ENCODE measurements around the gene NRCAM.

NRCAM gene

DNA sequence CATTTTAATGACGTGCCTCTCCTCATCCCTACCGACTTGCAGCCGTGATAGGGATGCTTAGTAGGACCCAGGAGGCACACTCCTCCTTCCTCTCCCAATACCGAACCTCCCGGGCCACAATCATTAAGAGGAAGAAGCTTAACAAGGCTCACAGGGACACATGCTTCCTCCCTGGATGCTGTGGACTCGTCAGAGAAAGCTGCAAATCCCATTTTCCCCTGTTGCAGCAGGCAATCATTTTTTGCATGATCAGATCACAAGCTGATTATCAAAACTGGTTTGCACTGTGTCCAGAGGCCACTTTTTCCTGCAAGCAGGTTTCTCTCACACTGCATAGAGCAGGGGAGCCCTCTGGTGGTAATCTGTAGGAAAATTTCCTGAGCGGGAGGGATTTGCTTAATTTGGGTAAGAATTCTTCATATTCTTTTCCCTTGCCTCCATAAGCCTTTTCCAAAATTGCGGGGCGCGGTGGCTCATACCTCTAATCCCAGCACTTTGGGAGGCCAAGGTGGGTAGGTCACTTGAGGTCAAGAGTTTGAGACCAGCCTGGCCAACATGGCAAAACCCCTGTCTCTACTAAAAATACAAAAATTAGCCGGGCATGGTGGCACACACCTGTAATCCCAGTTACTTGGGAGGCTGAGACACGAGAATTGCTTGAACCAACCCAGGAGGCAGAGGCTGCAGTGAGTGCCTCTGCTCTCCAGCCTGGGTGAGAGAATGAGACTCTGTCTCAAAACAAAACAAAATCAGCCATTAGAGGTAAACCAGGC is 310.0 kb downstream of the NRCAM start:
- ATAC-seq, result peak; percentile 91
- TF ChIP-seq, protein P1, sequence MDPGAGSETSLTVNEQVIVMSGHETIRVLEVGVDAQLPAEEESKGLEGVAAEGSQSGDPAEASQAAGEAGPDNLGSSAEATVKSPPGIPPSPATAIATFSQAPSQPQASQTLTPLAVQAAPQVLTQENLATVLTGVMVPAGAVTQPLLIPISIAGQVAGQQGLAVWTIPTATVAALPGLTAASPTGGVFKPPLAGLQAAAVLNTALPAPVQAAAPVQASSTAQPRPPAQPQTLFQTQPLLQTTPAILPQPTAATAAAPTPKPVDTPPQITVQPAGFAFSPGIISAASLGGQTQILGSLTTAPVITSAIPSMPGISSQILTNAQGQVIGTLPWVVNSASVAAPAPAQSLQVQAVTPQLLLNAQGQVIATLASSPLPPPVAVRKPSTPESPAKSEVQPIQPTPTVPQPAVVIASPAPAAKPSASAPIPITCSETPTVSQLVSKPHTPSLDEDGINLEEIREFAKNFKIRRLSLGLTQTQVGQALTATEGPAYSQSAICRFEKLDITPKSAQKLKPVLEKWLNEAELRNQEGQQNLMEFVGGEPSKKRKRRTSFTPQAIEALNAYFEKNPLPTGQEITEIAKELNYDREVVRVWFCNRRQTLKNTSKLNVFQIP (CRISPR knock-in tag; IDR thresholded peaks at IDR 0.05; ENCODE audit: borderline replicate concordance, low read depth), result no peak
- TF ChIP-seq ZC3H10 (CRISPR knock-in tag; IDR thresholded peaks at IDR 0.05), result no peak
- TF ChIP-seq TOX (CRISPR knock-in tag; IDR thresholded peaks at IDR 0.05; ENCODE audit: borderline replicate concordance), result no peak
- no peak for TF ChIP-seq ARNTL (CRISPR knock-in tag; IDR thresholded peaks at IDR 0.05; ENCODE audit: borderline replicate concordance, low read depth)
- TF ChIP-seq, protein P2, sequence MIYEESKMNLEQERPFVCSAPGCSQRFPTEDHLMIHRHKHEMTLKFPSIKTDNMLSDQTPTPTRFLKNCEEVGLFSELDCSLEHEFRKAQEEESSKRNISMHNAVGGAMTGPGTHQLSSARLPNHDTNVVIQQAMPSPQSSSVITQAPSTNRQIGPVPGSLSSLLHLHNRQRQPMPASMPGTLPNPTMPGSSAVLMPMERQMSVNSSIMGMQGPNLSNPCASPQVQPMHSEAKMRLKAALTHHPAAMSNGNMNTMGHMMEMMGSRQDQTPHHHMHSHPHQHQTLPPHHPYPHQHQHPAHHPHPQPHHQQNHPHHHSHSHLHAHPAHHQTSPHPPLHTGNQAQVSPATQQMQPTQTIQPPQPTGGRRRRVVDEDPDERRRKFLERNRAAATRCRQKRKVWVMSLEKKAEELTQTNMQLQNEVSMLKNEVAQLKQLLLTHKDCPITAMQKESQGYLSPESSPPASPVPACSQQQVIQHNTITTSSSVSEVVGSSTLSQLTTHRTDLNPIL (CRISPR knock-in tag; IDR thresholded peaks at IDR 0.05; ENCODE audit: low read depth), result no peak
- TF ChIP-seq ZNF70 (CRISPR knock-in tag; IDR thresholded peaks at IDR 0.05), result no peak
- no peak for TF ChIP-seq PATZ1 (CRISPR knock-in tag; IDR thresholded peaks at IDR 0.05; ENCODE audit: borderline replicate concordance)
- no peak for TF ChIP-seq ISL1 (CRISPR knock-in tag; IDR thresholded peaks at IDR 0.05)
- TF ChIP-seq TCF4 (CRISPR knock-in tag; IDR thresholded peaks at IDR 0.05; ENCODE audit: borderline replicate concordance), result no peak
- no peak for TF ChIP-seq CSDC2 (CRISPR knock-in tag; IDR thresholded peaks at IDR 0.05)
- TF ChIP-seq RARB (CRISPR knock-in tag; IDR thresholded peaks at IDR 0.05), result no peak
- TF ChIP-seq ZFP3 (CRISPR knock-in tag; IDR thresholded peaks at IDR 0.05), result no peak
- TF ChIP-seq ESRRG (CRISPR knock-in tag; IDR thresholded peaks at IDR 0.05), result no peak
- no peak for TF ChIP-seq ZNF8 (CRISPR knock-in tag; IDR thresholded peaks at IDR 0.05)
- TF ChIP-seq ZFP30 (CRISPR knock-in tag; IDR thresholded peaks at IDR 0.05), result no peak
- TF ChIP-seq OSR1 (CRISPR knock-in tag; IDR thresholded peaks at IDR 0.05), result no peak

DNA sequence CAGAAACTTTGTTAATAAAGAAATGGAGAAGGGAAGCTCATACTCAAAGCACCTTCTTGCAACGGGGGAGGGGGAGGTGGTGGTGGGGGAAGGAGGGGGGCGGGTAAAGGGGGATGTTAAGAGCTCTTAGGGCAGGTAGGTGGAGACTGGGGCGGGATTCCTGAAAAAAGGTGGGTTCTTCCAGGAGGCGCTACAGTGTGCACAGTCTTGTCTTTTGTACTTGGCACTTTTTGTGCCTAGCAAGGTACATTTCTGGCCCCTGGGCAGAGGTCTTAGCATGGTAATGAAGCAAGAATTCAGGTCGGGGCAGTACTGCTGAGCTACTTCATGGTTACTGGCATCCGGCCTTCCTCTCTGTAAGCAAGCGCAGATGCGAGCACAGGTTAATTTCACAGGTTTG is 310.8 kb downstream of the NRCAM start:
- no peak for TF ChIP-seq ZNF70 (CRISPR knock-in tag; IDR thresholded peaks at IDR 0.05)
- no peak for TF ChIP-seq TCF4 (CRISPR knock-in tag; IDR thresholded peaks at IDR 0.05; ENCODE audit: borderline replicate concordance)
- no peak for TF ChIP-seq GLIS3 (CRISPR knock-in tag; IDR thresholded peaks at IDR 0.05)
- no peak for TF ChIP-seq CSRNP3 (CRISPR knock-in tag; IDR thresholded peaks at IDR 0.05)
- no peak for TF ChIP-seq BACH2 (CRISPR knock-in tag; IDR thresholded peaks at IDR 0.05; ENCODE audit: borderline replicate concordance)
- no peak for TF ChIP-seq TOX (CRISPR knock-in tag; IDR thresholded peaks at IDR 0.05; ENCODE audit: borderline replicate concordance)
- TF ChIP-seq ESRRG (CRISPR knock-in tag; IDR thresholded peaks at IDR 0.05), result no peak
- no peak for TF ChIP-seq ZFP3 (CRISPR knock-in tag; IDR thresholded peaks at IDR 0.05)
- TF ChIP-seq RARB (CRISPR knock-in tag; IDR thresholded peaks at IDR 0.05), result no peak
- TF ChIP-seq SNAI2 (CRISPR knock-in tag; IDR thresholded peaks at IDR 0.05), result no peak
- no peak for TF ChIP-seq PPARA (CRISPR knock-in tag; IDR thresholded peaks at IDR 0.05; ENCODE audit: borderline replicate concordance)
- TF ChIP-seq ZFP30 (CRISPR knock-in tag; IDR thresholded peaks at IDR 0.05), result no peak
- TF ChIP-seq, protein P1 (CRISPR knock-in tag; IDR thresholded peaks at IDR 0.05; ENCODE audit: borderline replicate concordance, low read depth), result no peak
- no peak for TF ChIP-seq ZNF8 (CRISPR knock-in tag; IDR thresholded peaks at IDR 0.05)
- no peak for ATAC-seq

- ATAC-seq, result no peak
- TF ChIP-seq ZC3H10 (CRISPR knock-in tag; IDR thresholded peaks at IDR 0.05) (no peak), ZNF8 (CRISPR knock-in tag; IDR thresholded peaks at IDR 0.05) (no peak), ESRRG (CRISPR knock-in tag; IDR thresholded peaks at IDR 0.05) (no peak), PPARA (CRISPR knock-in tag; IDR thresholded peaks at IDR 0.05; ENCODE audit: borderline replicate concordance) (no peak), ISL1 (CRISPR knock-in tag; IDR thresholded peaks at IDR 0.05) (no peak), OSR1 (CRISPR knock-in tag; IDR thresholded peaks at IDR 0.05) (no peak), TOX (CRISPR knock-in tag; IDR thresholded peaks at IDR 0.05; ENCODE audit: borderline replicate concordance) (no peak)
- TF ChIP-seq, protein P3, sequence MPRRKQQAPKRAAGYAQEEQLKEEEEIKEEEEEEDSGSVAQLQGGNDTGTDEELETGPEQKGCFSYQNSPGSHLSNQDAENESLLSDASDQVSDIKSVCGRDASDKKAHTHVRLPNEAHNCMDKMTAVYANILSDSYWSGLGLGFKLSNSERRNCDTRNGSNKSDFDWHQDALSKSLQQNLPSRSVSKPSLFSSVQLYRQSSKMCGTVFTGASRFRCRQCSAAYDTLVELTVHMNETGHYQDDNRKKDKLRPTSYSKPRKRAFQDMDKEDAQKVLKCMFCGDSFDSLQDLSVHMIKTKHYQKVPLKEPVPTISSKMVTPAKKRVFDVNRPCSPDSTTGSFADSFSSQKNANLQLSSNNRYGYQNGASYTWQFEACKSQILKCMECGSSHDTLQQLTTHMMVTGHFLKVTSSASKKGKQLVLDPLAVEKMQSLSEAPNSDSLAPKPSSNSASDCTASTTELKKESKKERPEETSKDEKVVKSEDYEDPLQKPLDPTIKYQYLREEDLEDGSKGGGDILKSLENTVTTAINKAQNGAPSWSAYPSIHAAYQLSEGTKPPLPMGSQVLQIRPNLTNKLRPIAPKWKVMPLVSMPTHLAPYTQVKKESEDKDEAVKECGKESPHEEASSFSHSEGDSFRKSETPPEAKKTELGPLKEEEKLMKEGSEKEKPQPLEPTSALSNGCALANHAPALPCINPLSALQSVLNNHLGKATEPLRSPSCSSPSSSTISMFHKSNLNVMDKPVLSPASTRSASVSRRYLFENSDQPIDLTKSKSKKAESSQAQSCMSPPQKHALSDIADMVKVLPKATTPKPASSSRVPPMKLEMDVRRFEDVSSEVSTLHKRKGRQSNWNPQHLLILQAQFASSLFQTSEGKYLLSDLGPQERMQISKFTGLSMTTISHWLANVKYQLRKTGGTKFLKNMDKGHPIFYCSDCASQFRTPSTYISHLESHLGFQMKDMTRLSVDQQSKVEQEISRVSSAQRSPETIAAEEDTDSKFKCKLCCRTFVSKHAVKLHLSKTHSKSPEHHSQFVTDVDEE (CRISPR knock-in tag; IDR thresholded peaks at IDR 0.05), result no peak
- TF ChIP-seq, protein P1 (CRISPR knock-in tag; IDR thresholded peaks at IDR 0.05; ENCODE audit: borderline replicate concordance, low read depth), result no peak
These were observed 311.3 kb downstream of the NRCAM start for GRCh38 chr7:108144931-108145330.
